Stimulated activated CD8-positive, alpha-beta memory T cell treated with anti-CD3 and anti-CD28 coated beads, Interleukin-2, amount 100 ng/mL, for 48 hours (primary cell): ENCODE results near the gene SLC15A3.
A peak's percentile ranks its signal among the peaks of the same experiment; 100 is the strongest.

Experiments used
- DNase-seq, 2 donors: peaks; one replicate each; pipeline ENCODE4 v3.0.0-alpha.2; 2020; ENCODE audit warnings: low read depth in 2 of 2

SLC15A3 gene

GRCh38 chr11:60891103-60891741 lies 60.8 kb downstream of the SLC15A3 start:
- DNase-seq, result no peak

- DNase-seq, result no peak
These were observed 61.3 kb downstream of the SLC15A3 start for GRCh38 chr11:60890696-60891095.

GRCh38 chr11:60889869-60890311 lies 62.1 kb downstream of the SLC15A3 start:
- no peak for DNase-seq

GRCh38 chr11:60887556-60887955 lies 64.4 kb downstream of the SLC15A3 start:
- DNase-seq, result peak in 1 of 2 donors; percentile 34
